Measurements from ENCODE around the gene CARD11. TPM values are rescaled to one million over a fixed set of nuclear protein-coding genes. Genes with fewer than 3 reads are reported as not detected.
"Not testable (repeated sequence)": the region's sequence is repeated elsewhere in the genome, so short reads cannot be mapped to it uniquely, and the experiment has no call there.

CARD11 gene
- total and polyA plus RNA-seq, 8 donors, result 0.31 to 6.2 (median 1.5) TPM

DNA sequence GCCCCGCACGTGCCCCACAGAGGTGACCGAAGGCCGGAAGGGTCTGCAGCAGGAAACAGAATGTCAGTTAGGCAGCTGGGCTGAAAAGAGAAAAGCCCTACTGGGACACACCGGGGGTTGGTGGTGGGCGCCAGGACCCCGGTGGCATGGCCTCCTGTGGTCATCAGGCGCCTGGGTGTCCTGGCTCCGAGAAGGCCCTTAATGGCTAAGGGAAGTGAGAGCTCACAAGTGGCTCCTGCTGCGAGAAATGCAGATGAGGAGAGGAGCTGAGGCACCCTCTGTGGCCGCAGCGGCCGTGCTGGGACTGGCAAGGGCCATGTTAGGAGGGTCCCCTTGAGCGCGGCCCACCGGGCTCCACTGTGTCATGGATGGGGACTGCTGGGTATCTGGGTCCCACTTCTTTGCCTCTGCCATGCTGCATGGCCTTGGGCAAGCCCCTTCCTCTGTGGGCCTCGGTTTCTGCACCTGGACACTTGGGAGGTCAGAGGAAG is 120.3 kb downstream of the CARD11 start:
- WGBS, 2 donors, result 85 to 89% methylated on average over 17 of the region's 17 CpGs
- TF ChIP-seq, protein P1, sequence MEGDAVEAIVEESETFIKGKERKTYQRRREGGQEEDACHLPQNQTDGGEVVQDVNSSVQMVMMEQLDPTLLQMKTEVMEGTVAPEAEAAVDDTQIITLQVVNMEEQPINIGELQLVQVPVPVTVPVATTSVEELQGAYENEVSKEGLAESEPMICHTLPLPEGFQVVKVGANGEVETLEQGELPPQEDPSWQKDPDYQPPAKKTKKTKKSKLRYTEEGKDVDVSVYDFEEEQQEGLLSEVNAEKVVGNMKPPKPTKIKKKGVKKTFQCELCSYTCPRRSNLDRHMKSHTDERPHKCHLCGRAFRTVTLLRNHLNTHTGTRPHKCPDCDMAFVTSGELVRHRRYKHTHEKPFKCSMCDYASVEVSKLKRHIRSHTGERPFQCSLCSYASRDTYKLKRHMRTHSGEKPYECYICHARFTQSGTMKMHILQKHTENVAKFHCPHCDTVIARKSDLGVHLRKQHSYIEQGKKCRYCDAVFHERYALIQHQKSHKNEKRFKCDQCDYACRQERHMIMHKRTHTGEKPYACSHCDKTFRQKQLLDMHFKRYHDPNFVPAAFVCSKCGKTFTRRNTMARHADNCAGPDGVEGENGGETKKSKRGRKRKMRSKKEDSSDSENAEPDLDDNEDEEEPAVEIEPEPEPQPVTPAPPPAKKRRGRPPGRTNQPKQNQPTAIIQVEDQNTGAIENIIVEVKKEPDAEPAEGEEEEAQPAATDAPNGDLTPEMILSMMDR (IDR thresholded peaks at IDR 0.05), result no peak
- DNase-seq (peak in 2 of 6 donors; percentile 36 to 51), ATAC-seq (no peak), FAIRE-seq (no peak)
- H3K4me1 ChIP-seq, result no peaks in the 10 kb centered on the region
- no peaks in the 10 kb centered on the region for H3K9me3 ChIP-seq
- no peak overlapping the region for H3K27ac ChIP-seq
- intact Hi-C loops (cut with DNase I), result no loop called here
- H3K36me3 ChIP-seq, result no peaks in the 10 kb centered on the region
- no peak overlapping the region for H3K4me3 ChIP-seq
- no peaks in the 10 kb centered on the region for H3K27me3 ChIP-seq

DNA sequence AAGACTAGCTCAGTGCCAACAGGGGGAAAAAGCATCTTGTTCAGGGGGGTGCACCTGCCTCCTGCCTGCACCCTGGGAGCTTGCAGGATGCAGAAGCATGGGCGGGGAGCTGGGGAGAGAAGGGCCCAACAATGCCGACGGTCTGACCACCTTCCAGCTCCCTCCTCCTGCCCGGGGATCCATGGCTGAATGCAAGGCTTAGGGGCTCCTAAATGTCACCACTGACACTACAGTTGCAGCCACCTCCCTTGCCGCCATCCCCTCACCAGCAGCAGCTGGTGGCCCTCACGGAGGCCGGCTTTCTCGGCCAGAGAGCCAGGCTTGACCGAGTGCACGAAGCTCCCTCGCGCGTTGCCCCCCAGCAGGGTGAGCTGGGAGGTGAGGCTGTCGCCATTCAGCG is 120.8 kb downstream of the CARD11 start:
- DNase-seq (peak in 2 of 6 donors; percentile 39 to 42), FAIRE-seq (no peak), ATAC-seq (no peak)
- TF ChIP-seq, protein P1 (IDR thresholded peaks at IDR 0.05), result no peak
- intact Hi-C loops (cut with DNase I), result no loop called here
- Histone ChIP-seq H3K4me3 (no peak overlapping the region), H3K27me3 (no peaks in the 10 kb centered on the region), H3K27ac (no peak overlapping the region), H3K4me1 (no peaks in the 10 kb centered on the region), H3K36me3 (no peaks in the 10 kb centered on the region), H3K9me3 (no peaks in the 10 kb centered on the region)
- 73 to 76% methylated on average over 15 of the region's 15 CpGs for whole genome bisulfite sequencing, 2 donors

DNA sequence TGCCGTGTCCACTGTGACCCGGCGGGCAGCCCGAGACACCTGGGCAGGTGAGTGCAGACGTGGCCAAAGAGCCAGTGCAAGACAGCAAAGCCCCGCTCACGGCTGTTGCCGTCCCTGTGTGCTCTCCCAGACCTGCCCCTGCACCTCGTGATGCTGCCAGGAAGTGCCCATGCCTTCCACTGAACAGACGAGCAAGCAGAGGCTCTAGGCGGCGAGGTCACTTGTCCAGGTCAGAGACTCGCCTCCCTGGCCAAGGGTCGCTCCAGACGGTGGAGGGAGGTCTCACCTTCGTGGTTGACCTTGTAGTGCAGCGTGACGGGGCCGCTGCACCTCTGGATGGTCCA is 121.3 kb downstream of the CARD11 start:
- 73 to 84% methylated on average over 19 of the region's 19 CpGs for WGBS, 2 donors
- intact Hi-C loops (cut with DNase I), result no loop called here
- H3K36me3 ChIP-seq, result no peaks in the 10 kb centered on the region
- no peak for FAIRE-seq
- DNase-seq, result peak in 1 of 6 donors; percentile 52
- no peaks in the 10 kb centered on the region for H3K9me3 ChIP-seq
- no peak for ATAC-seq
- no peak overlapping the region for H3K4me3 ChIP-seq
- no peaks in the 10 kb centered on the region for H3K27me3 ChIP-seq
- TF ChIP-seq, protein P1 (IDR thresholded peaks at IDR 0.05), result no peak
- no peak overlapping the region for H3K27ac ChIP-seq
- no peaks in the 10 kb centered on the region for H3K4me1 ChIP-seq

DNA sequence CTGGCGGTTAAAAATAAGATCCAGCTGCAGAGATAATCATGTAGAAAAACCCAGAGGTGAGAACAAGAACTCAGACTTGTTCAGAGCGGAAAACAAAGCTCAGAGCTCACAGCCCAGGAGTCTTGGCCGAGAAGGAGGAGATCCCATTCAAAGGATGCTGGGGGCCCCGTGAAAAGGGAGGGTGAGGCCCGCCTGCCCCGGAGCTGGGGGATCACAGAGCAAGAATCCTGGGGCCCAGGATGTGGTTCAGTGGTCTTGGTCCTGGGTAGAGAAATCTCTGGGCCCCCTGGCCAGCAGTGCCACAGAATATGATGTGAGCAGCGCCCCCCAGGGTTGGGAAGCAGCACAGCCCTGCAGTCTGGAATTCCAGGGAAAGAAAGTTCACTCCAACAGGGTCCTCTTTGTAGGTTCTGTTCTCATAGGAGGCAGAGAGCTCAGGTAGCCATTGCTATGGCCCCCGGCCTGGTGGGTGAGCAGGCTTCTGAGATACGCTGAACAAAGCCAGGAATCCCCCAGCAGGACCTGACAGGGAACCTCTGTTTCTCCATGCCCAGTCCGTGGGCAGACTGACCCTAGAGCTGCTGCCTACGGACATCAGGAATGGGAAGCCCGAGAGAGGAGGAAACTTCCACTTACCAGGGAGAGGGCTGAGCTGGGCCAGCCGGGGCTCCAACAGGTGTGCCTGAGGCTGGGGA is 121.9 kb downstream of the CARD11 start:
- Histone ChIP-seq H3K27me3 (no peaks in the 10 kb centered on the region), H3K9me3 (no peaks in the 10 kb centered on the region), H3K36me3 (no peaks in the 10 kb centered on the region), H3K4me1 (no peaks in the 10 kb centered on the region), H3K27ac (no peak overlapping the region), H3K4me3 (no peak overlapping the region)
- intact Hi-C loops (cut with DNase I), result no loop called here
- ATAC-seq, result no peak
- 70 to 73% methylated on average over 13 of the region's 13 CpGs for WGBS, 2 donors
- FAIRE-seq, result no peak
- TF ChIP-seq, protein P1 (IDR thresholded peaks at IDR 0.05), result no peak
- peak in 1 of 6 donors; percentile 26 for DNase-seq

DNA sequence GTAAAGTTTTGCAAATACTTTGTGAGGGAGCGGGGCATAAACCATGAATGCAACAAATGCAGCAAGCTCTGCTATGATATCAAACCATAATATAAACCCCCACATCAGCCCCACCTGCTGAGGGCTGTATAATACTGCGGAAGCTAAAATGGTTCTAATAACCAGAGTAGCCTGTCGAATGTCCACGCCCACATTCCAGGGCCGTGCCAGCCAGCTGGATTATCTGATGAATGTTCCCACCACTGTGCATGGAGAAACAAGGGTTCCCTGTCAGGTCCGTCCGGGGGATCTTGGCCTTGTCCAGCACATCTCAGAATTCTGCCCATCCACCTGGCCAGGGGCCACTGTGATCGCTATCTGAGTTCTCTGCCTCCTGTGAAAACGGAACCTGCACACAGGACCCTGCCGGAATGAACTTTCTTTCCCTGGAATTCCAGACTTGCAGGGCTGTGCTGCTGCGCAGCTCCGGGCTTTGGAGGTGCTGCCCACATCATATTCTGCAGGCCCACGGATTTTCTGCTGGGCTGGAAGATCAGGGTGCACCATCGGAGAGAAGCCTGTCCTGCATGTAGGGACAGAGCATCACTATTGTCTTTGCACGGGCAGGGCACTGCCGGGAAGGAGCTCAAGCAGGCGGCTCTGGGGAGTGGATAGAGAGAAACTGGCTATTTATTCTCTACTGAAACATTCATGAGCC is 122.6 kb downstream of the CARD11 start:
- Histone ChIP-seq H3K27me3 (no peaks in the 10 kb centered on the region), H3K36me3 (no peaks in the 10 kb centered on the region), H3K4me1 (no peaks in the 10 kb centered on the region), H3K27ac (no peak overlapping the region), H3K4me3 (no peak overlapping the region), H3K9me3 (no peaks in the 10 kb centered on the region)
- WGBS, 2 donors, result 27 to 32% methylated on average over 17 of the region's 17 CpGs
- TF ChIP-seq, protein P1 (IDR thresholded peaks at IDR 0.05), result no peak
- ATAC-seq (peak in 3 of 4 donors; percentile 67 to 82 (median 74)), FAIRE-seq (no peak), DNase-seq (peak in 3 of 6 donors; percentile 11 to 46 (median 22))
- intact Hi-C loops (cut with DNase I), result no loop called here

DNA sequence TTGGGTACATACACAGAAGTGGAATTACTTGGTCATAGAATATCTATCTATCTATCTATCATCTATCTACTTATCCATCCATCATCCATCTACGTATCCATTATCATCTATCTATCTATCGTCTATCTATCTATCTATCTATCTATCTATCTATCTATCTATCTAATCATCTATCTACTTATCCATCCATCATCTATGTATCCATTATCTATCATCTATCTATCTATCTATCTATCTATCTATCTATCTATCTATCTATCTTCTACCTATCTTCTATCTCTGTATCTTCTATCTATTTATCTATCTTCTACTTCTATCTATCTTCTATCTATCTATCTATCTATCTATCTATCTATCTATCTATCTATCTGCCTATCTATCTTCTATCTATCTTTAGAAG is 123.2 kb downstream of the CARD11 start:
- H3K27me3 ChIP-seq; H3K4me1 ChIP-seq; FAIRE-seq; DNase-seq; H3K36me3 ChIP-seq; intact Hi-C loops (cut with DNase I); H3K9me3 ChIP-seq; ATAC-seq; H3K4me3 ChIP-seq; H3K27ac ChIP-seq: not testable (repeated sequence)
- 50 to 73% methylated on average over 2 of the region's 2 CpGs for WGBS, 2 donors
